SH-SY5Y (cell line): ENCODE data around the gene KLK14.

ENCODE experiments used
- GATA2 ChIP-seq: IDR thresholded peaks from 2 replicates; pipeline ENCODE4 v1.6.1; 2011; ENCODE audit warnings: mild to moderate bottlenecking, low read depth, low read length
- GATA3 ChIP-seq: IDR thresholded peaks from 2 replicates; pipeline ENCODE4 v1.6.1; 2011; ENCODE audit warnings: low read depth, mild to moderate bottlenecking, low read length, moderate library complexity

DNA sequence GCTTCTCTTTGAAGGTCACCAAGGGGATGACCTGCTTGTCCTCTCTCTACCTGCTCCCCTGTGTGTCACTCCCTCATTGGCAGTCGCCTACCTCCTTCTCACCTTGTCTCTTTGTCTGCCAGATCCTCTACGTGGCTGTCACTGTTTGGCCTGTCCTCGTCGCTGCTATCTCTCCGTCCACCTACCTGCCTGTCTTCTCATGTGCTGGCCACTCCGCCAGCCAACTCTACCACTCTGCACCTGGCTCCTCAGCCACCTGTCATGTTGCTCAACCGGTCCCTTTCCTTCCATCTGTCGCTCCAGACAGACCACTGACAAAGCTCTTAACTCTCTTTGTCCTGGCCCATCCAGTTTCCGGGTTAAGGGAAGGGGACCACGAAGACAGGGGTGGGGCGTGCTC, 48.0 kb downstream of the KLK14 start, which contains the start of gene KLK12:
- TF ChIP-seq GATA3 (no peak), GATA2 (no peak)
